SK-N-SH (cell line): ENCODE measurements around the gene NOS2.

ENCODE experiments used
- CTCF ChIP-seq: fragments of 200-600 bp; sonication (generic); IDR thresholded peaks from 2 replicates; pipeline ENCODE4 v1.6.1; 2017; ENCODE audit warnings: antibody characterized with exemption, mild to moderate bottlenecking, moderate library complexity
- GABPA ChIP-seq: IDR thresholded peaks from 2 replicates; pipeline ENCODE4 v1.4.0; 2012; ENCODE audit warnings: low read depth, mild to moderate bottlenecking
- IRF3 ChIP-seq: fragments of 150-350 bp; IDR thresholded peaks from 2 replicates; pipeline ENCODE4 v1.6.1; 2016; ENCODE audit warnings: mild to moderate bottlenecking, low read depth, low read length
- NRF1 ChIP-seq: IDR thresholded peaks from 2 replicates; pipeline ENCODE4 v1.6.1; 2012; ENCODE audit warnings: low read depth, mild to moderate bottlenecking, low read length
- POLR2AphosphoS5 ChIP-seq: IDR thresholded peaks from 2 replicates; pipeline ENCODE4 v1.6.1; 2012; ENCODE audit warnings: low read depth, low read length
- REST ChIP-seq: IDR thresholded peaks from 2 replicates; pipeline ENCODE4 v1.6.1; 2012; ENCODE audit warnings: mild to moderate bottlenecking, low read depth, low read length, moderate library complexity
- YY1 ChIP-seq: IDR thresholded peaks from 2 replicates; pipeline ENCODE4 v1.4.0; 2012; ENCODE audit warnings: low read depth, mild to moderate bottlenecking

- TF ChIP-seq CTCF (no peak), GABPA (no peak), REST (no peak), IRF3 (no peak), YY1 (no peak), NRF1 (no peak), POLR2AphosphoS5 (no peak)
Measured at GRCh38 chr17:27817731-27818130, 17.4 kb upstream of the NOS2 start.
